Measurements from ENCODE around the gene PALD1. TPM values are rescaled to one million over a fixed set of nuclear protein-coding genes. Genes with fewer than 3 reads are reported as not detected.

The PALD1 gene
- total and polyA plus RNA-seq, 9 of the 15 experiments (the other 6 are each of a cell fraction or from before 2014, with no cell fraction given) = 0.03 to 0.29 (median 0.09) TPM; not detected in 2

- TF ChIP-seq MYNN (IDR thresholded peaks at IDR 0.05) (peak; percentile 18; the same call in 1 of the 2 replicates), MYNN (CRISPR knock-in tag; IDR thresholded peaks at IDR 0.05) (no peak), ZNF766 (CRISPR knock-in tag; conservative IDR thresholded peaks at IDR 0.05) (peak; percentile 39; the same call in 1 of the 2 replicates), SLC30A9 (CRISPR knock-in tag; IDR thresholded peaks at IDR 0.05) (no peak), KHSRP (IDR thresholded peaks at IDR 0.05) (no peak), PREB (CRISPR knock-in tag; IDR thresholded peaks at IDR 0.05) (peak; percentile 61; the same call in 1 of the 2 replicates), CREBBP (IDR thresholded peaks at IDR 0.05; ENCODE audit: low read depth, low read length) (no peak), USF2 (CRISPR knock-in tag; IDR thresholded peaks at IDR 0.05) (no peak), RBM25 (IDR thresholded peaks at IDR 0.05; ENCODE audit: low read depth, low read length, severe bottlenecking) (no peak), JUND (IDR thresholded peaks at IDR 0.05; ENCODE audit: borderline replicate concordance, low read depth, low read length) (peak; percentile 54; the same call in 1 of the 2 replicates), JUND (tag; IDR thresholded peaks at IDR 0.05; ENCODE audit: borderline replicate concordance, low read depth, low read length) (no peak), PHB2 (IDR thresholded peaks at IDR 0.05; ENCODE audit: low read depth) (no peak), TGIF2 (CRISPR knock-in tag; IDR thresholded peaks at IDR 0.05) (no peak), TAF15 (IDR thresholded peaks at IDR 0.05; ENCODE audit: low read depth, low read length) (no peak), ARHGAP35 (IDR thresholded peaks at IDR 0.05; ENCODE audit: partially characterized antibody) (no peak), PHB (CRISPR knock-in tag; IDR thresholded peaks at IDR 0.05) (no peak), ZC3H11A (IDR thresholded peaks at IDR 0.05; ENCODE audit: low read depth, low read length) (peak; percentile 70; the same call in 1 of the 2 replicates), FOXK1 (CRISPR knock-in tag; IDR thresholded peaks at IDR 0.05; ENCODE audit: borderline replicate concordance) (no peak), ARID3A (IDR thresholded peaks at IDR 0.05; ENCODE audit: borderline replicate concordance, low read depth, low read length) (0 out of 2 replicates have a peak, but pooled peaks have one; percentile 25), KLF10 (CRISPR knock-in tag; IDR thresholded peaks at IDR 0.05) (no peak), ZNF644 (tag; IDR thresholded peaks at IDR 0.05; ENCODE audit: low read depth) (no peak), RAD21 (CRISPR knock-in tag; conservative IDR thresholded peaks at IDR 0.05 in 1 of 2, IDR thresholded peaks at IDR 0.05 in 1 of 2) (peak; percentile 98 to 99), HNRNPH1 (optimal IDR thresholded peaks at IDR 0.05; ENCODE audit: low read depth, low read length) (no peak), ZNF76 (CRISPR knock-in tag; IDR thresholded peaks at IDR 0.05; ENCODE audit: borderline replicate concordance) (no peak), ZNF316 (IDR thresholded peaks at IDR 0.05) (no peak), NEUROD1 (IDR thresholded peaks at IDR 0.05; ENCODE audit: borderline replicate concordance, low read depth, low read length, partially characterized antibody) (peak; percentile 16), MCM2 (IDR thresholded peaks at IDR 0.05; ENCODE audit: low read depth) (no peak), TBL1XR1 (IDR thresholded peaks at IDR 0.05; ENCODE audit: low read length in 2 of 2) (no peak), HDAC2 (IDR thresholded peaks at IDR 0.05) (no peak), BRD4 (IDR thresholded peaks at IDR 0.05) (no peak)
Measured at GRCh38 chr10:70549962-70550458, 71.4 kb downstream of the PALD1 start (continued).
